Fibroblast of skin of right quadriceps (primary cell): ENCODE data around the gene LRRC43.
A peak's percentile ranks its signal among the peaks of the same experiment; 100 is the strongest.
"Not testable (repeated sequence)": the region's sequence is repeated elsewhere in the genome, so short reads cannot be mapped to it uniquely, and the experiment has no call there.

Source experiments
- DNase-seq: peaks from one replicate; pipeline ENCODE4 v3.0.0-alpha.2; 2013

Gene LRRC43

DNA sequence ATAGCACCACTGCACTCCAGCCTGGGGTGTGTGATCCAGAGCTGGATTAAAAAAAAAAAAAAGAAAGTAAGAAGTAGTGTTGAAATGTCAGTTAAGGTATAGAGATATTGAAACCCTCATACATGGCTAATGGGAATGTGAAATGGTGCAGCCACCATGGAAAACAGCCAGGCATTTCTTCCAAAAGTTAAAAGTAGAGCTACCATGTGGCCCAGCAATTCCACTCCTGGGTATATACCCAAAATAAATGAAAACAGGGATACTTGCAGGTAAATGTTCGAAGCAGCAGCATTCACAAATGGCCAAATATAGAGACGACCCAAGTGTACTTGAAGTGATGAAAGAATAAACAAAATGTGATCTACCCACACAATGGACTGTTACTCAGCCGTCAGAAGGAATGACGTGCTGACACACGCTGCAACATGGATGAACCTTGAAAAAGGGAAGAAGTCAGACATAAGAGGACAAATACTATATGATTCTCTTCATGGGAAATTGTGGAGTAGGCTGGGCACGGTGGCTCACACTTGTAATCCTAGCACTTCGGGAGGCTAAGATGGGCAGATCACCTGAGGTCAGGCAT lies 24.1 kb upstream of the LRRC43 start:
- no peak for DNase-seq

DNA sequence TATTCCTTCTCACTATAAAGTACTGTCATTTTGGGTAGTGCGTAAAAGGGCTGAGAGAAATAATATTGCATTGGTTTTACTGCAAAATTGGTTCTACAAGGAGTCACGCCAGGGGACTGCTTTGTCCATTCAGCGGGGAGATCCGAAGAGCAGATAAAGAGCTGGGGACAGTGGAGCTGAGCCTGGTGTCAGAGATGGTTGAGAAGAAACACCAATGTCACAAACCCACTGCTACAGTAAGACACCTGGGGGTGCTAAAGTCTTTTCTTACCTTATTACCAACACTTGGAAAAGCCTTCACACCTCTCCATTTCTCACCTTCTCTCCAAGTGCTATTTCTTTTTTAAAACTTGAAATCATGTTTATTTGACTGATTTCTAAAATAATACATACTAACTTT lies 23.0 kb upstream of the LRRC43 start:
- no peak for DNase-seq

DNA sequence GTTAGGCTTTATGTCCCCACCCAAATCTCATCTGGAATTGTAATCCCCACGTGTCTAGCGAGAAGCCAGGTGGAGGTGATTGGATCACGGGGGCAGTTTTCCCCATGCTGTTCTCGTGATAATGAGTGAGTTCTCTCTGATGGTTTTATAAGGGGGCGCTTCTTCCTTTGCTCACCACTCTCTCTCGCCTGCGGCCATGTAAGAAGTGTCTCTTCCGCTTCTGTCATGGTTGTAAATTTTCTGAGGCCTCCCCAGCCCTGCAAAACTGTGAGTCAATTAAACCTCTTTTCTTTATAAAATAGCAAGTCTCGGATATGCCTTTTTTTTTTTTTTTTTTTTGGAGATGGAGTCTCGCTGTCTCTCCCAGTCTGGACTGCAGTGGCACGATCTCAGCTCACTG lies 22.2 kb upstream of the LRRC43 start:
- no peak for DNase-seq

DNA sequence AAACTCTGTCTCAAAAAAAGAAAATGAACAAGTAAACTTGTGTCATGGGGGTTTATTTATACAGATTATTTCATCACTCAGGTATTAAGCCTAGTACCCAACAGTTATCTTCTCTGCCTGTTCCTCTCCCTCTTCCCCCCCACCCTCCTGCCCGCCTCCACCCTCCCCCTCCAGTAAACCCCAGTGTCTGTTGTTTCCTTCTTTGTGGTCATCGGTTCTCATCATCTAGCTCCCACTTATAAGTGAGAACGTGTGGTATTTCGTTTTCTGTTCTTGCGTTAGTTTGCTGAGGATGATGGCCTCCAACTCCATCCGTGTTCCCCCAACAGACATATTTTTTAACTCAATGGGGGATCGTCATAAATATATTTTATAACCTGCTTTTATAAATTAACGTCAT lies 21.2 kb upstream of the LRRC43 start:
- no peak for DNase-seq

DNA sequence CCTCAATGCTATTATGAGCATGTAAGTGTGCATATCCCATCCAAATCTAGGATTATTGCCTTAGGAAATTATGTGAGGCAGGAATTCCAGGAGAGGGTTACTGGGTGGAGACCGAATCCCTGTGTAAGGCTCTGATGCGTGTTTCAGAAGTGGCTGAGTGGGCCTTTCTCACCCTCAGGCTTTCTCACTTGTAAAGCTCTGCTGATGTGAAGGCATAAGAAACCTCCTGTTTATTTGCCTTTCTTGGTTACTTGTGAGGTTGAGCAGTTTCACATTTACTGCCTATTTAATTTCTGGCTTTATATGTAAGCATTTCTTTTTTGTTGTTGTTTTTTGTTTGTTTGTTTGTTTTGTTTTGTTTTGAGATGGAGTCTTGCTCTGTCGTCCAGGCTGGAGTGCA lies 19.9 kb upstream of the LRRC43 start:
- DNase-seq: no peak

DNA sequence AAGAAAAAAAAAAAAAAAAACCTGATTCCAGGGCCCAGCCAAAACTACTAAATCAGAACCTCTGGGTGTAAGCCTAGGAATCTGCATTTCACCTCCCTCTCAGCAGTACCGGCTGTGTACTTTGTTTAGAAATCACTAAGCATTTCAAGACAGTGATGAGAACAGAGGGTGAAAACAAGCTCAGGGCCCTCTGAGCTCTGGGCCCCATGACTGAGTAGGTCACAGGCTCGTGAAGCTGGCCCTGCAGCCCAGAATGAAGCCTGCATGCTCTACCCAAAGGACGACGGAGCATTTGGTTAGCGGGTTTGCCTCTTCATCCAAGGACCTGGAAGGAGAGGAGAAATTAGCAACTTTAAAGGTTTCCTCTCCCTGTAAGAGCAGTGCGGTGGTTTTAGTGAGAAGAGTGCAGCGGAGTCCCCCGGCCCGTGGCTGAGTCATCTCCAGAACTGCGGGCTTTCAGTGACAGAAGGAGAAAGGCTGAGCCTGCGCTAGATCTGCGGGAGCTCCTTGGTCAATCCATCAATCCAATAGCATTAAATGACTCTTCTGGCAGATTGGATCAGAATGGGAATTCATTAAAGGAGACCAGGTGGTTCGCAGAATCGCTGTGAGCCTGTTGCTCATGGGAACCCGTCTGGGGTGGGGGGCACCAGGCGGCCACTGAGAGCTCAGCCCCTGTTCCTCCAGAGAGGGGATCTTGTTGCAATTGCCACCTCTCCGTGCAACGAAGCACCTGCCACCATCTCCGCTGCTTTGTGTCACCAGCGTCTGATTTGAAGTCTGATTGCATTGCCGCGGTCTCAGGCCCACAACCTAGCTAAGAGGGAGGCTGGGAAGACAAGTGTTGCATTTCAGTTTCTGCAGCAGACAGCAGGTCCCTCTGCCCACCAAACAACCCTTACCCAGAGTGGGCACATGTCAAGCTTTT lies 16.2 kb upstream of the LRRC43 start:
- DNase-seq: no peak

DNA sequence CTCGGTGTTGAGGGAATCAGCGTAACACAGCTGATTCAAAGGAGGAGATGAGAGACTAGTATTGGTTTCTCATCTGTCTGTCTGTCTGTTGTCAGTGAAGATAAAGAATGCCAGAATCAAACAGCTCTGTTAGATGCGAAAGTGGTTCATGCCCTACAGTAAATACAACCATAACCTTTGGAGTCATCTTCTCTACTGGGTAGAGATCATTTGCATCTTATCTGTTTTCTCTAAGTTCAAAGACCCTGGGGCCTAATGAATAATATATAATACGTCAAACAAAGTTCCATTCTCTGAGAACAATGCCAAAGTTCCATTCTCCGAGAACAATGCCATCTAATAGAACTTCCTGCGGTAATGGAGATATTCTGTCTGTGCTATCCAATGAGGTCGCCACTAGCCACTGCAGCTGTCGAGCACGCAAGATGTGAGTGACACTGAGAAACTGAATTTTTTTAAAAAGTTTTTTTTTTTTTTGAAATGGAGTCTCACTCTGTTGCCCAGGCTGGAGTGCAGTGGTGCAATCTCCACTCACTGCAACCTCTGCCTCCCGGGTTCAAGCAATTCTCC lies 15.5 kb upstream of the LRRC43 start:
- DNase-seq: no peak

DNA sequence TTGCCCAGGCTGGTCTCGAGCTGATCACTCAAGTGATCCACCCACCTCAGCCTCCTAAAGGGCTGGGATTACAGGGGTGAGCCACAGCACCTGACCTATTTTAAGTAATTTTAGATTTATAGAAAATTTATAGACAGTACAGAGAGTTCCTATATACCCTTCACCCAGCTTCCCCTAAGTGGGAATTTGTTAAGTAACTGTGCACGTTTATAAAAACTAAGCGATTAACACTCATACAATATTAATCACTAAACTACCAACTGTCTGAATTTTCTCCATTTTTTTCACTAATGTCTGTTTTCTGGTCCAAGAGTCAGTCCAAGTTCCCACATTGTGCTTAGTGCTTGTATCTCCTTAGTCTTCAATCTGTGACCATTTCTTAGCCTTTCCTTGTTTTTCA lies 14.4 kb upstream of the LRRC43 start:
- no peak for DNase-seq

DNA sequence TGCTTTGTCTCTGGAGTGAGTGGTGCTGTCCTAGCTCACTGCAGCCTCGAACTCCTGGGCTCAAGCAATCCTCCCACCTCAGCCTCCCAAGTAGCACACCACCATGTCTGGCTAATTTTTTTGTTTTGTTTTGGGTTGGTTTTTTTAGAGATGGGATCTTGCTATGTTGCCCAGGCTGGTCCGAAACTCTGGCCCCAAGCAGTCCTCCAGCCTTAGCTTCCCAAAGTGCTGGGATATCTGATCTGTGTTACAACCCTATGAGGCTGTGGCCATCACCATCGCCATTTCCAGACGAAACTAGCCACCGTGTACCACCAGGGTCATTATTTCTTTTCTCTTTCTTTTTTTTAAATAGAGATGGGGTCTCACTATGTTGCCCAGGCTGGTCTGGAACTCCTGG lies 11.5 kb upstream of the LRRC43 start:
- DNase-seq: no peak

DNA sequence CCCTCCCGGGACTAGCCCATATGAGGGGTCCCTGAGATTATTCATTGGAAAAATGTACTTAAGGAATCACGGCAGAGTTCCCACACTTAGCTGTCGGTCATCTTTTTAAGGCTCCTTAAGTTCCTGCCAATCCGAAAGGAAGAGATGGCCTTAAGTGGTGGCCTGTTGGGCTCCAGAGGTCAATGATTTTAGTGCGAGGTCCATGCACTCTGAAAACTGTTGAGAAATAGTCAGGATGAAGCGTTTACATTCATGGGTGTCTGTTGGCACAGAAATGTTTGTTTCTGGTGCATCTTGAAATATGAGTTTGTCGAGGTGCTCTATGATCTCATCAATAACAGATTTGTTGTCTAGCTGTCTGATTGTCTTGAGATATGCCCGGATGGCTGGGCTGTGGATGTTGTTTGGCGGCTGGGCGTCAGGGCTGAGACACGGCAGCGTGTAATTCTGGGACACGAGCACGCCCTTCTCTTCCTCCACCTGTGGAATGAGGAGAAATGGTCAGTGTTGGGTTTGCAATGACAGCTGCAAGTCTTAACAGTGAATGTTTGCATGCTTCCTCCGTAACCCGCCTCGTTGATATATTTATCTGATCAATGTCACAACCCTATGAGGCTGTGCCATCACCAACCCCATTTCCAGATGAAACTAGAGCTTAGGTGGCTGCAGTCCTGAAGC lies 10.5 kb upstream of the LRRC43 start:
- DNase-seq: no peak

DNA sequence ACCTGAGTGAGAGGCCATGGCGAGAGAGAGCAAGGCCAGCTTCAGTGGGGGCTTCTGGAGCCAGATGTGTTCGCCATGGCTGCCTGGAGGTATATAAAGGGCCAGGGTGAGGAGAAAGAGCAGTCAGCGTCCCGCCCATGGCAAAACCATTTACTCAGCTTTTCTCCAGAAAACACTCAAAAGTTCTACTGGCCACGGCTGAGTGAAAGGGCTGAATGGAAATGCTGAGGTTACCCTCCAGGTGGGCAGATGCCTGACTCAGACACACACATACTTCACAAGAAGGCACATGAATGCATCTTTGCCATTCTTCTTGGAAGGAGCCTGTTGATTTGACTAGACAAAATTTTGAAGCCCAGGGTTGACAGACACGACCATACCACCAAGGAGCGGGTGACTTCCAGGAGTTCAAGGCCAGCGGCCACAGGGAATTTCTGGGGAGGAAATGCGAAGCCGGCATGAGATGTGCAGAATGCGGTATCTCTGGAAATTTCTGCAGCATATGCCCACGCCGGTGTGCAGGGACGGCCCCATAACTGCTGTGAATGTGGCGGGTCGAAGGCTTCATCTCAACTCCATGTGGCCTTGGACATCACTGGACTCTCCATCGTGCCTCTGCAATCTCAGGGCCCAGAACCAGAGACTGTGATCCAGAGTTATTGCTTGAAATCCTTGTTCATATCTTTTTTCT lies 8.6 kb upstream of the LRRC43 start, which contains the start of gene IL31:
IL31 (minus strand) TSS at position 67 of the 691 bp plus-strand sequence; CDS start at position 18, 49 bp downstream.
- DNase-seq: no peak

DNA sequence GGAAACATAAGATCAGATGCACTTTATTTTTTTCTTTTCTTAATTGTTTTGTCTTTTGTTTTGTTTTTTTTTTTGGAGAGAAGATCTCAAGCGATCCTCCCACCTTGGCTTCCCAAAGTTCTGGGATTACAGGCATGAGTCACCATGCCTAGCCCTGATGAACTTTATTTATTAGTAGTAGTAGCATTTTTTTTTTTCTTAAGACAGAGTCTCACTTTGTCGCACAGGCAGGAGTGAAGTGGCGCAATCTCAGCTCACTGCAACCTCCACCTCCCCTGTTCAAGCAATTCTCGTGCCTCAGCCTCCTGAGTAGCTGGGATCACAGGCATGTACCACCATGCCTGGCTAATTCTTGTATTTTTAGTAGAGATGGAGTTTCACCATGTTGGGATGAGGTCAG lies 6.5 kb upstream of the LRRC43 start:
- not testable (repeated sequence) for DNase-seq

DNA sequence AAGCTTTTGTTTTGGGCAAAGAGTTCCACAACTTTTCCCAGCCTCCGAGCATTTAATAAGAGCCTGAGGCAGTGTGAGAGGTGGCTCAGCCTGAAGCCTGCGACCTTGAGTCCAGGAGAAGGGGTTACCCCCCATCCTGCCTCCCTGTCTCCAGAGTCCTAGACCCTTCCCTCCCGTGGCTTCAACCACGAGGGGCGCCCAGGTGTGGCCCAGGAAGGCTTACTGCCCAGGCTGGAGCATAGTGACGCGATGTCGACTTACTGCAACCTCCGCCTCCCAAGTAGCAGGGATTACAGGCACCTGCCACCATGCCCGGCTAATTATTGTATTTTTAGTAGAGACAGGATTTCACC lies 641 bp downstream of the LRRC43 start:
- no peak for DNase-seq

DNA sequence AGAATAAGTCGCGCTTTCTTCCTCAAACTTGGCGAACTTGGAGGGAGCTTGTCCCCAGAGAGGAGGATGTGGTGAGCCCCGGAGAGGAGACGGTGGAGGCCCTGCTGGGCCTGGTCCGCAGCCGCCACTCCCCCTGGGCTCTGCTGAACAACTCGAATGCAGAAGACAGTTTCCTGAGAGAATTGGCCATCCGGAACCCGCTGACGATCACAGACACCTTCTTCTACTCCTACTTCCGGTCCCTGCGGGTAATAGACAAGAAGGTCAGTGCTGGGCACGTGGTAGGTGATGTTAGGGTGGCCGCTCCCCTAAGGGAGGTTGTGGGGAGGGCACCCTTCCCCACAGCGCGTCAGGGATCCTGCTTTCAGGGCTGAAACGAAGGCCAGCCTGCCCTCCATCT lies 1.6 kb downstream of the LRRC43 start:
- DNase-seq: no peak

DNA sequence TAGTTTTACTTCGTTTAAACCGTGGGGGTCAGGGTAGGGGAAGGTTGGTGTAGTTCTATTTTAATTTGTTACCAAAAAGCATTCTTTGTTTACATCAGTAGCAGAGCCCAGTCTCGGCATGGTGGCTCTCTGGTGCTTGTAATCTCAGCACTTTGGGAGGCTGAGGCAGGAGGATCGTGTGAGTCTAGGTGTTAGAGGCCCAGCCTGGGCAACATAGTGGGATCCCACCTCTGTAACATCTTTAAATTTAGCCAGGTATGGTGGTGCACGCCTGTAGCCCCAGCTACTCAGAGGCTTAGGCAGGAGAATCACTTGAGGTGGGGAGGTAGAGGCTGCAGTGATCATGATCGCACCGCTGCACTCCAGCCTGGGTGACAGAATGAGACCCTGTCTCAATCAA lies 2.2 kb downstream of the LRRC43 start:
- no peak for DNase-seq

DNA sequence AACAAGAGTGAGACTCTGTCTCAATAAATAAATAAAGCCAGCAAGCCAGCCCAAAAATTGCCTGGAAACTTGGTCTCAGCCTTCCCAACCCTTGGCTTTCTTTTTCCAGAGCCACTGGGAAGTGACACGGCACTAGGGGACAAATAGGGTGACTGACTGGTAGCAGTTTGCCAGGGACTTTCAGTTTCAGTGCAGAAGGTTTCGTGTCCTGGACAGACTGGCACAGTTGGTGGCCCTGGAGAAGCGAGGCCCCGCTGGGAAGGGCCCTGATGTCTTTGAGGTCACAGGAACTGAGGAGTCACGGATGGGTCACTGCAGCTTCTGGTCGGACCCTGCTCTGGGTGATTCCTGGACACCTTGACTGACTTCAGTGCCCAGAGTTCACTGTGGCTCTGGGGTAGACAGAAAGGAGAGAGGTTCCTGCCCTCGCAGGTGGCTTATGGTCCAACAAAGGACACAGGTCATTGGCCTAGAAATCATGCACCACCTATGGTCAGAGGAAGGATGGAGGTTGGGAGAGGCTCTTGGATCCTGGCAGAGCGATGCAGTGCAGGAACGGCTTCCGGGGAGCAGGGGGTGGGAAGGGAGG lies 2.7 kb downstream of the LRRC43 start:
- no peak for DNase-seq

DNA sequence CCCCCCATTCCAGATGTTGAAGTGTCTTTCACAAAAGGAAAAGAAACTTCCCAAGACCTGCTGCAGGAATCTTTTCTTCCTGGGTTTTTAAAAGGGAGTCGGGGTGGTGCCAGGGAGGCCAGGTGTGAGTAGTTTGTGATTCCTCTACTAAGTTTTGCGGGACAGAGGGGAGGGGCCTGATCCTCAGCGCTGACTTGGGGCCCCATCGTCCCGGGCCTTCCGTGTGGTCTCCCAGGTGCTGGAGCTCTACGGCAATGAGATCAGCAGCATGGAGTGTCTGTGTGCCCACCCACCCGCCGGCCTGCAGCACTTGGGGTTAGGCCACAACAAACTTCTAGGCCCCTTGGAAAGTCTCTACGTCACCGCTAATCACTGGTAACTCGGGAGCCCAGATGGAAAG lies 4.5 kb downstream of the LRRC43 start:
- no peak for DNase-seq

DNA sequence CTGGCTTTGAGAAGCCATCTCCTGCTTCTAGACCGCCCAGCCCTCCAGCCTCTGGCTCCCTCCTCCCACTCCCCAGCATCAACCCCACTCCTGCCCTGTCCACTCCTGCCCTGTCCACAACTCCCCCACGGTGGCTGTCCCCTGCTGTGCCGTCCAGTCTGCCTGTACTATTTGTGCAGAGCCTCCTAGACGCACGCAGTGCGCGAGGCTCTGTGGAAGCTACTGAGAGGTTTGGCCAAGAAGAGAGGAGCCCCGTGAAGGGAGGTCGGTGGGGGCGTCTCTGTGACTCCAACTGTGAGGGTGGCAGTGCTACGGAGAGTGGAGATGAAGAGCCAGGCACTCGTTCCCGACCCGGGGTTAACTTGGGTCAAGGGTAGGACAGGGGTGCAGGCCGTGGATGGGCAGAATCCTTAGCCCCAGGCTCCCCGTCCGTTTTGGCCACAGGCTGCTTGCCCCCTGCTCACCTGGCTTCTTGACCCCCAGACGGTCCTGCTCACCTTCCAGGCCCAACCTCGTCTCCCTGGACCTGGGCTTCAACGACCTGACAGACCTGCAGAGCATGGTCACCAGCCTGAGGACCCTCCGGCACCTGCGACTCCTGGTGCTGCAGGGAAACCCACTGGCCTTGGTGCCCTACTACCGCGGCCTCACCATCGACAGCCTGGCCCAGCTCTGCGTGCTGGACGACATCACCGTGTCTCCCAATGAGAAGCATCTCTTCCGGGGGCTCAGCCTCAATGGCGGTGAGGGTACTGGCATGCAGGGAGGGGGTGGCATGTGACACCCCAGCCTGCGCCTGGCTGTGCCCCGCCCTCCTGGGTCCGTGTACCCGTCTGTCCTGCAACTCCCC lies 6.9 kb downstream of the LRRC43 start:
- no peak for DNase-seq

DNA sequence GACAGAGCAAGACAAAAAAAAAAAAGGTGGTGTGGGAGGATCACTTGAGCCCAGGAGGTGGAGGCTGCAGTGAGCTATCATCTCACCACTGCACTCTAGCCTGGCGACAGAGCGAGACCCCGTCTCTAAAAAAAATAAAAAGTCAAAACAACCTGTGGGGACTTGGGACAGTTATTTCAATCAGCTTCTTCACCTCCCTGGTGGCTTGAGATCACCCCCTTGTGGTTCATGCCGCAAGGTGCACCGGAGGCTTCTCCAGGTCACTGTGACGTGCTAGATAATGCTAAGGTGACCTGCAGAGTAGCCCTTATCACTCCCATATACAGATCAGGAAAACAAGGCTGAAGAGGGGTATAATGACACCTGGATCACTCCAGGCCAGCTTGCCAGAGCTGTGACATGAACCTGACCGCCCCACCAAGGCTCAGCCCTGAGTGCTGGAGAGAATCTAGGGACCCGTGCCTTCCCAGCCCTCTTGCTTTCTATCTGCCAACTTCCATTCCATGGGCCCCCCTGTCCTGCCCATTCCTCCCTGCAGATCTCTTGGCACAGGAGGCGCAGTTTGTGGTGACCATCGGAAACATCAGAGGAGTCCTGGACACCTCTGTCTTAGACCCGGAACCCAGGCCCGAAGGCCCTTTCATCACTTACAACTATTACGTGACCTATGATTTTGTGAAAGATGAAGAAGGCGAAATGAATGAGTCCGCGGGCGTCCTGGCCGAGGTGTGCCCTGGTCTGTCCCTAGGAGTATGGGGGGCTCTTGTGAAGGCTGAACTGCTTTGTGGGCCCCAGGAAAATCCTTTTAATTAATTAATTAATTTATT lies 8.1 kb downstream of the LRRC43 start:
- peak; percentile 31 for DNase-seq

DNA sequence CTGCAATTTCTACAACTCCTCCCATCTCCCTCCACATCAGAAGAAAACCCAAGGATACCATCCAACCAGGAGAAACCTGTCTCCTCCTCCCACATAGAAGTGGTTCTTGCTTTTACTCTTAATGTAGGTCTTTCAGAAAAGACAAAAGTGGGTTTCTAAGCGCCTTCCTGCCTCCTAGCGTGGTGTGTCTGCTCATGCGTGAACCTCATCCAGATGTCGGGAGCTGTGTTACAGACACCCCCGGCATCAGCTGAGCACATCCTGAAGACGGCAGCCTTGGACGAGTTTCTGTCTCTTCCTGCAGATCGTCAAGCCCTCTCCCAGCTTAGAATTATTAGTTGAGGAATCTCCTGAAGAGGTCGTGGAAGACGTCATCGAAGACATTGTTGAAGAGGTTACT lies 9.5 kb downstream of the LRRC43 start:
- no peak for DNase-seq

DNA sequence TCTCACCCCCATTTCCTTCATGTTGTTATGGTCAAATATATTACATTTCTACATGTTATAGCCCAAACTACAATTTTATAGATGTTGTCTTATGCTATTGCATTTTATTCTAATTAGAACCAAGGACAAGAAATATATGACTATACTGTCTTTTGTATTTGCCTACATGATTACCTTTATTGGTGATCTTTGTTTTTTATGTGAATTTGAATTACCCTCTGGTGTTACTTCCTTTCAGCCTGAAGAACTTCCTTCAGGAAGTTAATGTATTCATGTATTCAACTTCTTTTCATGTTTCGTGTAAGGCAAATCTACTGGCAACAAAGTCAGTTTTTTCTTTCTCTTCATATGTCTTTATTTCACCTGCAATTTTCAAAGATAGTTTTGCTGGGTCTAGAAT lies 11.9 kb downstream of the LRRC43 start:
- DNase-seq: no peak
